Stimulated activated CD8-positive, alpha-beta memory T cell treated with anti-CD3 and anti-CD28 coated beads, Interleukin-12 subunit alpha, Interleukin-12 subunit beta, amount 100 ng/mL, for 24 hours (primary cell): Measurements from ENCODE around the gene TMEM44.
"Not testable (repeated sequence)": the region's sequence is repeated elsewhere in the genome, so short reads cannot be mapped to it uniquely, and the experiment has no call there.

ENCODE experiments used
- DNase-seq: peaks from one replicate; pipeline ENCODE4 v3.0.0-alpha.2; 2020; ENCODE audit errors: extremely low read depth

Gene TMEM44

DNA sequence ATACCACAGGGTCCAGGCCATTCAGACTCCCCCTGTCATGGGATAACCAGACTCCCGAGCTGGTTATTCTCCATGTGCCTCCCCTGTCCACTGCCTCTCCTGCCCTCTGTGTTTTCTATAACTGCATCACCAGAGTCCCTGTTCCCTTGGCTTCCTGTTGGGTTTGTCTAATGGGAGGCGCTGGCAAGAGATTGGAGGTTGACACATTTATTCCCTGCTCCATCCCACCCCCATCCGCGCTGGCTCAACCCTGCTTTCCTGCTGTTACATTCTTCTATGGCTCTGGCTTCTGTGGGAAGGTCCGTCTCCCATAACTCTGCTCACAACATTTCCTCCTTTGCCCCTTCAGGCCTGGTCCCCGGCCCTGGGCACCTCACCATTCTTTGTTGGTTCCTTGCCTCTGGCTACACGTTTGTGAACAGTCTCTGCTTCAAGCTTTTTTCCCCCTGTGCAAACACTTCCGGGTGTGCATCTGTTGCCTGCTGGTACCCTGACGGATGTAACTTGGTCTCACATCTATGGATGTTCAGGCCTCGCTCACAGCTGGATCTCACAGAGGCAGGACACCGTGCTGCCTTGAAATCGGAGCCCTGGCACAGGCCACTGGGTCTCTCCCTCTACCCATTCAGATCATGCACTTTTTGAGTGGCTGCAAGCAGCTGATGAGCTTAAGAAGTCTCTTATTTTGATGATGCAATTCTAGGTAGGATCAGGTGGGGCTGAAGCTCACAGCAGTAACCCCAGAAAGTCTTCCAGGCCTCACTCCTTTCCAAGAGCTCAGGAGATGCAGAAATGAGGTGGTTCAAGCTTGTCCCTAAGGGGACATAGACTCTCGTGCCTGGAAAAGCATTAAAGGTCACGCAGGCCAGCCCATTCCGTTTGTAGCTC is 77.8 kb downstream of the TMEM44 start:
- DNase-seq: no peak

DNA sequence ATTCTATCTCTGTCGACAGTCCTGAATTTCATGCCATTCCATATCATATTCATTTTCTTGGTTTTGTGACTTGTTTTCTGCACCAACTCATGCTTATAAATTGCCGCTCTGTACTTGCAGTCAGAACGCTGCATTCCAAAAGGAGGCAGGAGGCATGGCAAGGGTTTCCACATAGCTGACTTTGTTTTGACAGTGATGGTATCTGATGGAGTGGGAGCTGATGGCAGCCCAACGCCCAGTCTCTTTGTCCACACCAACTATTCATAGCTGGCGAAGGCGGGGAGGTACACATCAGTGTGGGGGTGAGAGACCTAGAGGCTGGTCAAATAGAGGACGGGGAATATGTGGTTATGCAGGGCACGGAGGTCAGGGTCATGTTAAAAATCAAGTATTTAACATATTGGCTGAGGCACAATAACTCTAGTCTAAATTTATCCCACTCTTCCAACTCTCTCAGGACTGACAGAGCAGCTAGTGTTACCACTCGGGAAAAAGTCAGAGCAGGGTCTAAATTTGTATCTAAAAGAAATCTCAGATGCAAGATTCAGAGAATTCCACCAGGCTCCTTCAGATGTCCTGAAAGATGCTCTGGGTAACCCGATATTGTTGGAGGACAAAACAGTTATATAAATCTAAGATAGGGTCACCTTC is 78.6 kb downstream of the TMEM44 start:
- DNase-seq: no peak

DNA sequence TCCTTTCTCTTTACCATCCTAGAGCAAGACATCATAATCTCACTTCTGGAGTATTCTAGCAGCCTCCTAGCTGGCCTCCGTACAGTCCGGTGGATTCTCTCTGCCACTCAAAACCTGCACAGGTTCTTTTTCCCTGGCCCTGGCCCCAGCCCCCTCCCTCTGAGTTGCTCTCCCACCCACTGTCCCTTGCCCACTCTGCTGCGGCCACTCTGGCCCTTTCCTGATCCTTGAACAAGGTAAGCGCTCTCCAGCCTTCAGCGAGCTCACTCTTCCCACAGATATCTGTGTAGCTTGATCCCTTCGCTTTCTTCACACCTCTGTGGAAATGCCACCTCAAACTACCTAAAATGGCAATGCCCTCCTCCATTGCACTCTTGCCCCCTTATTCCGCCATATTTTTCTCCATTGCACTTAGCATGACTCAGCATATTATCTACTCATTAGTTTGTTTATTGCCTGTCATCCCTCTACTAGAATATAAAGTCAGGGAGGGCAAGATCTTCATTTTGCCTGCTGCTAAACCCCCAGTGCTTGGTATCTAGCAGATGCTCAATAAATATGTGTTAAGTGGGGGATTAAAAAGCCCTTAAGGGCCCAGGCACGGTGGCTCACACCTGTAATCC is 80.8 kb downstream of the TMEM44 start:
- DNase-seq: no peak

GRCh38 chr3:194549853-194550252 is 83.4 kb downstream of the TMEM44 start:
- no peak for DNase-seq

DNA sequence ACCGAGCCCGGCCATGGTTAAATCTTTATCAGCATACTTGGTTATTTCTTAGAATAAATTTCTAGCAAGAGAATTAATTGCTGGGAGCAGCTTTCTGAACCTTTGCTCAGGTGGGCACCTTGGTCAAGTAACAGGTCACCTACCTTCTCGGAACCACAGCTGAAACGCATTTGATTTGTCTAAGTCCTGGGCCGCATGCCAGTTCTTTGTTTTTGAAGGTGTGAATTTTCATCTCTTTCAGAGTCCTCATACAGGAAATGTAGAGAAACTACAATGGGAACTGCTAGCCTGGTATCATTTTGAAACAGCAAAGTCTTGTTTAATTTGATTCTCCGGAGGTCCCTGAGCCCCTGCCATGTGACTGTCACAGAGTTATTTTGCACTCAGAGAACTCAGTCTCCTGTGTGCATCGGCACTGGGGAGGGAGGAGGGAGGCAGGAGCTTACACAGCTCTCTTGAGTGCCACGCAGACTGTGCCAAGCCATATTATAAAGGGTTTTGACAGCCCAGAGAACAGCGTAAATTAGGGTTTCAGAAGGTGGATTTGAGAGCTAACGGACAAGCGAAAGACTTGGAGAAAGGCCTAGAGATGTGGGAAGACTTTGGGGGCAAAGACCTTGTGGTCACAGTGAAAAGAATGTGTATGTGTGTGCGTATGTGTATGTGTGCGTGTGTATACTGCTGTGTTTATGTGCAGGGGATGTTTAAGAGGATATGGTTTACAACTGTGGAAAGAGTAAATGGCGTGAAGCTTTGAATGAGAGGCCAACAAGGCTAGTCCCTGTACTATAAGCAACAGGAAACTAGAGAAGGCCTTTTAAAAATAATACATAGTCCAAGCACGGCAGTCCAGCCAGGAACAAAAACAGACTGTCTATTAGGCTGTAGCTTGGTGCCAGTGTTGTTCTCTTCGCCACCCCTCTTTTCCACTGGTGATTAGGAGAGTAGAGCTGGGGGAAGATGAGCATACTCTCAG is 84.6 kb downstream of the TMEM44 start:
- no peak for DNase-seq

DNA sequence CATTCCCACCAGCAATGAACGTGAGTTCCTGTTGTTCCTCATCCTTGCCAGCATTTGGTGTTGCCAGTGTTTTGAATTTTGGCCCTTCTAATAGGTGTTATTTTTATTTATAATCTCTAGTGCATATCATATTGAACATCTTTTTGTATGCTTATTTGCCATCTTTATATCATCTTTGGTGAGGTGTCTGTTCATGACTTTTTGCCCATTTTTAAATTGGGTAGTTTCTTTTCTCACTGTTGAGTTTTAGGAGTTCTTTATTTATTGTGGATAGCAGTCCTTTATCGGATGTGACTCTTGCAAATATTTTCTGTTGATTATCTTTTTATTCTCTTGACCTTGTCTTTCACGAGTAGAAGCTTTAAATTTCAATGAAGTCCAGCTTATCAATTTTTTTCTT is 86.2 kb downstream of the TMEM44 start:
- DNase-seq: no peak

- not testable (repeated sequence) for DNase-seq
Measured at GRCh38 chr3:194545538-194545937, 87.7 kb downstream of the TMEM44 start.

DNA sequence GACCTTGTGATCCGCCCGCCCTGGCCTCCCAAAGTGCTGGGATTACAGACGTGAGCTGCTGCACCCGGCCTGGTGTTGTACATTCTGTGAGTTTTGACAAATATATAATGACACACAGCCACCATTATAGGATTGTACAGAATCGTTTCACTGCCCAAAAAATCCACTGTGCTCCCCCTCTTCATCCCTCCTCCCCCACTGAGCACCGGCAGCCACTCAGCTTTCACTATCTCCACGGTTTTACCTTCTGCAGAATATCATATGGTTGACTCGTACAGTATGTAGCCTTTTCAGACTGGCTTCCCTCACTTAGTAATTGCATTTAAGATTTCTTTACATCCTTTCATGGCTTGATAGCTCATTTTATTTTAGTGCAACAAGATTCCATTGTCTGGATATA is 89.7 kb downstream of the TMEM44 start:
- DNase-seq: no peak

- no peak for DNase-seq
Measured at GRCh38 chr3:194541483-194541882, 91.7 kb downstream of the TMEM44 start.

DNA sequence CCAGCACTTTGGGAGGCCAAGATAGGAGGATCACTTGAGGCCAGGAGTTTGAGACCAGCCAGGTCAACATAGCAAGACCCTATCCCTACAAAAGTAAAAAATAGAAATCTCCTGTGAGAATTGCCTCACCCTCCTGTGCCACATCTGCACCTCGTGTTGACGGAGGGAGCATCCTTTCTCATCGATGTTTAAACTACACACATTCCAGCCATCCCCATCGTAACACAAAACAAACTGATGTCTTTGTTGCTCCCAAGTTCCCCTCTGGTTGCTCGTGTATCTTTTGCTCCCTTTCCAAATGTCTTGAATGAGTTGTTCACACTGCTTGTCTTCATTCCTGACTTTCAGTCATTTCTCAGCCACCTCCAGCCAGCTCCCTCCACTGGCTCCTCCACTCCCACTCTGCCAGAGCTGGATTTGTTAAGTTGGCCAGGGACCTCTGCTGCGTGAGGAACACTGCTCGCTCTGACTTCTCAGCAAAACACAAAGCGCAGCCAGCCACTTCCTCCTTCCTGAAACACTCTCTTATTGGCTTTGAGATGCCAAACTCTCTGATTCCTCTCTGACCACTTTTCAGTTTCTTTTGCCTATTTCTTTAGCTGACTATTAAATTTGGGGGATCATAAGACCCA is 92.8 kb downstream of the TMEM44 start:
- no peak for DNase-seq

DNA sequence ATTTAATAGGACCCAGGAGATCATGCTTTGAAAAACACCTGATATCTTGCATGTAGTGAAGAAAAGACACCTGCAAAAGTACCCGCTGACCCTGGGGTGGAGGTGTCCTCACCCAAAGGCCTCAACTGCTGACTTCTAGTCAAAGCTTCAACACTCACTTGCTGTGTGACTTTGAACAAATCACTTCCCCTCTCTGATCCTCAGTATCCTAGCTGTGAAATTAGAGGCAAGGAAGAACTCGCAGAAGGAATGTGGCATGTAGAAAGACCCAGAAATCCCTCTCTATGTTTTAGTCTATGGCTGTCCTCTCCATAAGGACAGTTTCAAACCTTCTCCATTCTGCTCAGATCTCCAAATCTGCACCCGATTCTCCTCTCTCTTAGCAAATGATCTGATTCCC is 93.7 kb downstream of the TMEM44 start:
- no peak for DNase-seq

DNA sequence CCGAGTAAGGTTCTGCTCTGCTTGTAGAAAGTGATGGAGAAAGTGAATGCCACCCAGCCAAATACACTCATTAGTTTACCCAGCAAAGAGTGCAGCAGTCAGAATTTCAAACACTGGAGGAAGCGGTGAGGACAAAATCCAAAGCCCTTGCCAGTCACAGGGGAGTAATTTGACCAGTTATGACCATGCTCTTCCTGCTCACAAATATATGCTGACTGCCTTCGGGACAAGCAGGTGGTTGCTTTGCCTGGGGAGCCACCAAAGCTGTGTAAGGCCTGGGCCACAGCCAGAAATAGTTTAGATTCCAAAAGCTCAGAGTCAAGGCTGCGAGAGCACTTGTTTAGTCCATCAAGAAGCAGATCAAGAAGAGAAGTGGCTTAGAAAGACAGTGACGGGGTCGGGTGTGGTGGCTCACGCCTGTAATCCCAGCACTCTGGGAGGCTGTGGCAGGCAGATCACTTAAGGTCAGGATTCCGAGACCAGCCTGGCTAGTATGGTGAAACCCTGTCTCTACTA is 95.4 kb downstream of the TMEM44 start:
- DNase-seq: no peak
